ENCODE measurements around the gene MYO5B. TPM values are rescaled to one million over a fixed set of nuclear protein-coding genes. Genes with fewer than 3 reads are reported as not detected.

Gene MYO5B
- total RNA-seq, 4 donors from 2014 or later: 105 to 213 (median 183) TPM

GRCh38 chr18:50045126-50045525 lies 149.8 kb downstream of the MYO5B start:
- no peaks in the 10 kb centered on the region for H3K9me3 ChIP-seq
- TF ChIP-seq POLR2A (IDR thresholded peaks at IDR 0.05) (no peak), CTCF (IDR thresholded peaks at IDR 0.05) (no peak)
- peaks cover 0 to 2% (median 0%) of the 10 kb centered on the region in 3 donors for H3K36me3 ChIP-seq
- DNase-seq: no peak
- H3K4me3 ChIP-seq: no peak overlapping the region
- H3K4me1 ChIP-seq: no peaks in the 10 kb centered on the region
- H3K27ac ChIP-seq: no peak overlapping the region
- no peaks in the 10 kb centered on the region for H3K27me3 ChIP-seq

DNA sequence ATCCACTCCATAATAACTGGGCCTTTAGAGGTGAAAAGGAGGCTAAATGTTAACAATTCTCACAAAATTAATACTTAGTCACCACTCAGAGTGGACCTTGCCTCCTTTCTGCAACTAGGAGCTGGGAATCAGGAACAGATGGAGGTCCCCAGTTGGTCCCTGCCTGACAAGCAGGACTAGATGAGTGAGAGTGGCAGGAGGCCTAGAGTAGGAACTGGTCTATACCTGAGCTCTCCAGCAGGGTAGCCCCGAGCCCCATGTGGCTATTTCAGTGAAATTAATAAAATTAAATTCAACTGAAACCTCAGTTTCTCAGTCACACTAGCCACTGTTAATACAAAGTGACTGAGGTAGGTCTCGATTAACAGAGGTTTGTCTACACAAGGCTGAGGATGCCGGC lies 150.5 kb downstream of the MYO5B start:
- no peaks in the 10 kb centered on the region for H3K4me1 ChIP-seq
- TF ChIP-seq POLR2A (IDR thresholded peaks at IDR 0.05): no peak
- TF ChIP-seq CTCF (IDR thresholded peaks at IDR 0.05): peak in 1 of 6 experiments; percentile 28
- no peaks in the 10 kb centered on the region for H3K9me3 ChIP-seq
- H3K4me3 ChIP-seq: no peak overlapping the region
- H3K36me3 ChIP-seq: peaks cover 0 to 7% (median 0%) of the 10 kb centered on the region in 3 donors
- no peak overlapping the region for H3K27ac ChIP-seq
- H3K27me3 ChIP-seq: no peaks in the 10 kb centered on the region
- DNase-seq: no peak

DNA sequence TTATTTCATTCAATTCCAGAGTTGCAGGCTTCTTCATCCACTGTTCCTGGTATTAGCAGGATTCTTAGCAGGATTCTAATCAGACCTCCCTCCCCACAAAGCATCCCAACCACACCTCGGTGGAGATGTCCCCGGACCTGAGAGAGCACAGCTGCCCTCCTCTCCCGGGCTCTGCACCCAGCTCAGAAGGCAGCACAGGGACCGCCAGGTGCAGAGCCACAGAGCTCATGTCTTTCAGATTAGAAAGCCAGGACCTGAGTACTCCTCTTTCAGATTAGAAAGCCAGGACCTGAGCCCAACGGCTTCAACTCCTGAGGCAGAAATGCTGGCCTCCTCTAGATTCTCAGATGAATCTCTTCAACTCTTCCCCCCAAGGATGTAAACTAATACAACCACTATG lies 152.3 kb downstream of the MYO5B start:
- Histone ChIP-seq H3K4me1 (no peaks in the 10 kb centered on the region), H3K4me3 (no peak overlapping the region), H3K36me3 (peaks cover 0 to 7% (median 0%) of the 10 kb centered on the region in 3 donors), H3K27me3 (no peaks in the 10 kb centered on the region), H3K27ac (no peak overlapping the region), H3K9me3 (no peaks in the 10 kb centered on the region)
- TF ChIP-seq POLR2A (IDR thresholded peaks at IDR 0.05) (no peak), CTCF (IDR thresholded peaks at IDR 0.05) (no peak)
- no peak for DNase-seq

DNA sequence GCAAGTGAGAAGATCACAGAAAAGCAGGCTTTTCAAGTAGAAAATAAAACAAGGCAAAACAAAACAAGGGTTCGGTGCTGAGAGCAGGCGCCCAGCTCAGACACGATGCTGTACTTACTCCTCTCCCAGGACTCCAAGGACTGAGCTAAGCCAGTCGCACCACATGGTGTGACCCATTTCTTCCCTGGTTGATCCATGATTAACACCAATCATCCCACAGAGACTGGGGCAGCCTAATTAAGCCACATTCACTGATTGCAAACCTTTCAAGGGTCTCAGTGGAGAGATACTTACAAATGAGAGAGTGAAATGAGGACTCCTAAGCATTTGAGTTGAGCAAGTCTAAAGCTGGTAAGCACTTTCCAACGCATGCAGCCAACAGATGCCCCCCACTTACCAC lies 155.2 kb downstream of the MYO5B start:
- Histone ChIP-seq H3K9me3 (no peaks in the 10 kb centered on the region), H3K27me3 (no peaks in the 10 kb centered on the region), H3K4me1 (no peaks in the 10 kb centered on the region), H3K4me3 (no peak overlapping the region), H3K36me3 (peaks cover 0 to 11% (median 0%) of the 10 kb centered on the region in 3 donors), H3K27ac (no peak overlapping the region)
- DNase-seq: no peak
- TF ChIP-seq POLR2A (IDR thresholded peaks at IDR 0.05) (no peak), CTCF (IDR thresholded peaks at IDR 0.05) (no peak)

GRCh38 chr18:50038448-50038847 lies 156.5 kb downstream of the MYO5B start:
- Histone ChIP-seq H3K27ac (no peak overlapping the region), H3K9me3 (no peaks in the 10 kb centered on the region), H3K4me3 (no peak overlapping the region), H3K27me3 (no peaks in the 10 kb centered on the region), H3K4me1 (no peaks in the 10 kb centered on the region), H3K36me3 (peaks cover 0 to 14% (median 0%) of the 10 kb centered on the region in 3 donors)
- no peak for DNase-seq
- TF ChIP-seq POLR2A (IDR thresholded peaks at IDR 0.05): no peak
- TF ChIP-seq CTCF (IDR thresholded peaks at IDR 0.05): no peak

DNA sequence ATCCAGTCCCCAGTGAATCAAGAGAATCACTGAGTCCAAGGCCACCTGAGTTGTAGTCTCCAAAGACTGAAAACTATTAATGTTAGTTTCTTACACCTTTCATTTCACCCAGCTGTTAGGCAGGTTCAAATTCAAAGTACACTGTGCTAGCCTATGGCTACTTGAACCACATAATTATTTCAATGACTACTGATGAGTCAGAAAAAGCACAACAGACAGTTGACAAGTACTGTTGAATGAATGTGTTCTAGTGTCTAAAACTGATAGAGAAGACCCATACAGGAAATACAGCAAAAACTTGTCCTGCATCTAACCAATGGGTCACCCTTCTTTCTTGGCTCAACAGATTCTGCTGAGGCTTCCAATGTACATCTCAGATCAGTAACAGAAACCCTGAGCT lies 160.9 kb downstream of the MYO5B start:
- peaks cover 0 to 12% (median 0%) of the 10 kb centered on the region in 3 donors for H3K36me3 ChIP-seq
- no peak for TF ChIP-seq POLR2A (IDR thresholded peaks at IDR 0.05)
- no peak for TF ChIP-seq CTCF (IDR thresholded peaks at IDR 0.05)
- no peak overlapping the region for H3K27ac ChIP-seq
- no peaks in the 10 kb centered on the region for H3K27me3 ChIP-seq
- no peak for DNase-seq
- H3K4me1 ChIP-seq: no peaks in the 10 kb centered on the region
- no peak overlapping the region for H3K4me3 ChIP-seq
- H3K9me3 ChIP-seq: no peaks in the 10 kb centered on the region

Data from Peyer's patch (tissue), 4 donors.